ENCODE results near the gene CLIC4.

DNA sequence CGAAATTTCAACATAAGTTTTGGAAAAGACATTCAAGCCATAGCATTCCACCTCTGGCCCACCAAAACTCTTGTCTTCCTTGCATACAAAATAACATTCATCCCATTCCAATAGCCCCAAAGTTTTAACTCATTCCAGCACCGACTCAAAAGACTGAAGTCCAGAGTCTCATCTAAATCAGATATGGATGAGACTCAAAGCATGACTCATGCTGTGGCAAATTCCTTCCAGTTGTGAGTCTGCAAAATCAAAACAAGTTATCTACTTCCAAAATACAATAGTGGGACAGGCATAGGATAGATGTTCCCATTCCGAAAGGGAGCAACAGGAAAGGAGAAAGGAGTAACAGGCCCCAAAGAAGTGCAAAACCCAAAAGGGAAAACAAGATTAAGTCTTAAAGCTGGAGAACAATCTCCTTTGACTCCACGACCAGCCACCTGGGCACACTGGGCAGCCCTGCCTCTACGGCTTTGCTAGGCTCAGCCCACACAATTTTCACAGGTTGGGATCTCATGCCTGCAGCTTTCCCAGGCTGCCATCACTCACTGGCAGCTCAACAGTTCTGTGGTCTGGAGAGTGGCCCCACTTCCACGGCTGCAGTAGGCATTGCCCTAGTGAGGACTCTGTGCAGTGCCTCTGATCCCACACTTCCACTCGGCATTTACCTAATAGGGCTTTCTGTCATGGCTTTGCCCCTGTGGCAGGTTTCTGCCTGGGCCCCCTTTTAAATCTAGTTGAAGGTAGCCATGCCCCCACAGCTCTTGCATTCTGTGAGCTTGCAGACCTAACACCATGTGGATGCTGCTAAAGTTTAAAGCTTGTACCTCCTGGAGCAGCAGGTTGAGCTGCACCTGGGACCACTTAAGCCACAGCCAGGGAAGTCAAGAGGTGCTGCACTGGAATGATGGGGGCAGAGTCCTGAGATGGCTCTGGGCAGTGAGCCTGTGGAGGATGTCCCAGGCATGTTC, 133.8 kb downstream of the CLIC4 start:
- TF ChIP-seq, protein P1, sequence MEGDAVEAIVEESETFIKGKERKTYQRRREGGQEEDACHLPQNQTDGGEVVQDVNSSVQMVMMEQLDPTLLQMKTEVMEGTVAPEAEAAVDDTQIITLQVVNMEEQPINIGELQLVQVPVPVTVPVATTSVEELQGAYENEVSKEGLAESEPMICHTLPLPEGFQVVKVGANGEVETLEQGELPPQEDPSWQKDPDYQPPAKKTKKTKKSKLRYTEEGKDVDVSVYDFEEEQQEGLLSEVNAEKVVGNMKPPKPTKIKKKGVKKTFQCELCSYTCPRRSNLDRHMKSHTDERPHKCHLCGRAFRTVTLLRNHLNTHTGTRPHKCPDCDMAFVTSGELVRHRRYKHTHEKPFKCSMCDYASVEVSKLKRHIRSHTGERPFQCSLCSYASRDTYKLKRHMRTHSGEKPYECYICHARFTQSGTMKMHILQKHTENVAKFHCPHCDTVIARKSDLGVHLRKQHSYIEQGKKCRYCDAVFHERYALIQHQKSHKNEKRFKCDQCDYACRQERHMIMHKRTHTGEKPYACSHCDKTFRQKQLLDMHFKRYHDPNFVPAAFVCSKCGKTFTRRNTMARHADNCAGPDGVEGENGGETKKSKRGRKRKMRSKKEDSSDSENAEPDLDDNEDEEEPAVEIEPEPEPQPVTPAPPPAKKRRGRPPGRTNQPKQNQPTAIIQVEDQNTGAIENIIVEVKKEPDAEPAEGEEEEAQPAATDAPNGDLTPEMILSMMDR (IDR thresholded peaks at IDR 0.05; ENCODE audit: low read depth, low read length), result no peak
- TF ChIP-seq, protein P2, sequence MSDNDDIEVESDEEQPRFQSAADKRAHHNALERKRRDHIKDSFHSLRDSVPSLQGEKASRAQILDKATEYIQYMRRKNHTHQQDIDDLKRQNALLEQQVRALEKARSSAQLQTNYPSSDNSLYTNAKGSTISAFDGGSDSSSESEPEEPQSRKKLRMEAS (IDR thresholded peaks at IDR 0.05; ENCODE audit: low read depth, low read length), result no peak
- no peak for TF ChIP-seq POLR2A (IDR thresholded peaks at IDR 0.05; ENCODE audit: extremely low read depth, insufficient read length)
- TF ChIP-seq MYC (IDR thresholded peaks at IDR 0.05; ENCODE audit: low read depth, low read length), result no peak

All from NB4 (cell line).